HG03575 (cell line): ENCODE results near the gene PHF20.
A peak's percentile ranks its signal among the peaks of the same experiment; 100 is the strongest.
"Not testable (repeated sequence)": the region's sequence is repeated elsewhere in the genome, so short reads cannot be mapped to it uniquely, and the experiment has no call there.

Source experiments
- ATAC-seq: cut with Tn5 transposase; IDR thresholded peaks from one replicate; pipeline ENCODE4 v1.9.1; 2021; ENCODE audit not compliant: unreplicated experiment, insufficient number of reproducible peaks, low FRiP score; ENCODE audit errors: extremely low read depth

PHF20 gene

GRCh38 chr20:35952480-35953386, 180.9 kb downstream of the PHF20 start:
- ATAC-seq: no peak

GRCh38 chr20:35953387-35954199, 181.8 kb downstream of the PHF20 start:
- no peak for ATAC-seq

GRCh38 chr20:35954200-35954906, 182.5 kb downstream of the PHF20 start, which contains the start of gene SCAND1:
TSS of gene SCAND1 (minus strand) at chr20:35954502. CDS start at chr20:35954284, 218 bp downstream.
- ATAC-seq: peak; percentile 54

GRCh38 chr20:35954907-35955251, 183.1 kb downstream of the PHF20 start:
- no peak for ATAC-seq

- no peak for ATAC-seq
Observed at GRCh38 chr20:35956616-35957015, 184.8 kb downstream of the PHF20 start.

- ATAC-seq: not testable (repeated sequence)
Observed at GRCh38 chr20:35959291-35959690, 187.5 kb downstream of the PHF20 start.

- no peak for ATAC-seq
Observed at GRCh38 chr20:35963878-35964277, 192.1 kb downstream of the PHF20 start.

- no peak for ATAC-seq
Observed at GRCh38 chr20:35967979-35968640, 196.3 kb downstream of the PHF20 start, which contains the start of gene CNBD2. TSS of gene CNBD2 (plus strand) at chr20:35968590. CDS start at chr20:35968763, 173 bp downstream.

- ATAC-seq: no peak
Observed at GRCh38 chr20:35968930-35969329, 197.1 kb downstream of the PHF20 start.

GRCh38 chr20:35971981-35972380, 200.2 kb downstream of the PHF20 start:
- no peak for ATAC-seq

GRCh38 chr20:35972462-35972861, 200.6 kb downstream of the PHF20 start:
- no peak for ATAC-seq

GRCh38 chr20:35974256-35974655, 202.4 kb downstream of the PHF20 start:
- ATAC-seq: no peak

- ATAC-seq: no peak
Observed at GRCh38 chr20:35975576-35976373, 204.0 kb downstream of the PHF20 start.

- no peak for ATAC-seq
Observed at GRCh38 chr20:35978041-35978513, 206.3 kb downstream of the PHF20 start.

GRCh38 chr20:35979544-35979943, 207.7 kb downstream of the PHF20 start:
- ATAC-seq: no peak

- no peak for ATAC-seq
Observed at GRCh38 chr20:35981969-35982368, 210.2 kb downstream of the PHF20 start.

GRCh38 chr20:35984382-35984781, 212.6 kb downstream of the PHF20 start:
- ATAC-seq: no peak

GRCh38 chr20:35985806-35986205, 214.0 kb downstream of the PHF20 start:
- no peak for ATAC-seq
